ENCODE data around the gene SPAAR.
"Not testable (repeated sequence)": the region's sequence is repeated elsewhere in the genome, so short reads cannot be mapped to it uniquely, and the experiment has no call there.

Gene SPAAR

GRCh38 chr9:35923598-35923926, 14.3 kb downstream of the SPAAR start:
- DNase-seq (ENCODE audit: low read depth in 2 of 2), result no peak

- DNase-seq (ENCODE audit: low read depth in 2 of 2), result no peak
These were observed 14.9 kb downstream of the SPAAR start for GRCh38 chr9:35923927-35924763.

- no peak for DNase-seq (ENCODE audit: low read depth in 2 of 2)
These were observed 19.5 kb downstream of the SPAAR start for GRCh38 chr9:35928591-35929452.

- DNase-seq (ENCODE audit: low read depth in 2 of 2), result no peak
These were observed 20.1 kb downstream of the SPAAR start for GRCh38 chr9:35929453-35929718.

GRCh38 chr9:35930521-35930920, 21.2 kb downstream of the SPAAR start:
- DNase-seq (ENCODE audit: low read depth in 2 of 2), result no peak

GRCh38 chr9:35930989-35931388, 21.7 kb downstream of the SPAAR start:
- no peak for DNase-seq (ENCODE audit: low read depth in 2 of 2)

GRCh38 chr9:35932735-35933134, 23.4 kb downstream of the SPAAR start:
- DNase-seq (ENCODE audit: low read depth in 2 of 2), result no peak

GRCh38 chr9:35933550-35934067, 24.3 kb downstream of the SPAAR start:
- no peak for DNase-seq (ENCODE audit: low read depth in 2 of 2)

GRCh38 chr9:35934069-35934468, 24.8 kb downstream of the SPAAR start:
- not testable (repeated sequence) for DNase-seq (ENCODE audit: low read depth in 2 of 2)

- no peak for DNase-seq (ENCODE audit: low read depth in 2 of 2)
These were observed 26.0 kb downstream of the SPAAR start for GRCh38 chr9:35935261-35935660.

GRCh38 chr9:35935755-35936509, 26.6 kb downstream of the SPAAR start:
- no peak for DNase-seq (ENCODE audit: low read depth in 2 of 2)

- no peak for DNase-seq (ENCODE audit: low read depth in 2 of 2)
These were observed 27.9 kb downstream of the SPAAR start for GRCh38 chr9:35937227-35937626.

- DNase-seq (ENCODE audit: low read depth in 2 of 2), result no peak
These were observed 29.4 kb downstream of the SPAAR start for GRCh38 chr9:35938474-35939356.

GRCh38 chr9:35939679-35940250, 30.5 kb downstream of the SPAAR start:
- DNase-seq (ENCODE audit: low read depth in 2 of 2), result no peak

- DNase-seq (ENCODE audit: low read depth in 2 of 2), result no peak
These were observed 31.4 kb downstream of the SPAAR start for GRCh38 chr9:35940458-35941407.

- DNase-seq (ENCODE audit: low read depth in 2 of 2), result no peak
These were observed 33.0 kb downstream of the SPAAR start for GRCh38 chr9:35942286-35942685.

GRCh38 chr9:35944173-35944572, 34.9 kb downstream of the SPAAR start:
- DNase-seq (ENCODE audit: low read depth in 2 of 2), result no peak

GRCh38 chr9:35944841-35945240, 35.6 kb downstream of the SPAAR start:
- no peak for DNase-seq (ENCODE audit: low read depth in 2 of 2)

- DNase-seq (ENCODE audit: low read depth in 2 of 2), result peak; percentile 47 to 57
These were observed 36.2 kb downstream of the SPAAR start for GRCh38 chr9:35945341-35946018.
